ENCODE measurements around the gene MED12L. TPM values are rescaled to one million over a fixed set of nuclear protein-coding genes. Genes with fewer than 3 reads are reported as not detected.
A peak's percentile ranks its signal among the peaks of the same experiment; 100 is the strongest.

MED12L gene
- total RNA-seq, 1 experiment from 2014 or later: 3.0 TPM

GRCh38 chr3:151219056-151219455, 133.6 kb downstream of the MED12L start:
- intact Hi-C loops (cut with micrococcal nuclease; ENCODE audit: unreplicated experiment): no loop called here
- peak in 1 of 2 experiments; percentile 91 for DNase-seq

GRCh38 chr3:151224268-151224866, 138.9 kb downstream of the MED12L start:
- no peak for DNase-seq
- intact Hi-C loops (cut with micrococcal nuclease; ENCODE audit: unreplicated experiment): no loop called here

More at GRCh38 chr3:151219056-151219455, 133.6 kb downstream of the MED12L start:
- Histone ChIP-seq H3K9me3 (ENCODE audit: insufficient read depth, low read depth) (peaks cover 12% of the 10 kb centered on the region), H3K79me2 (ENCODE audit: low read depth) (no peaks in the 10 kb centered on the region), H3K36me3 (ENCODE audit: low read depth) (no peaks in the 10 kb centered on the region), H4K20me1 (ENCODE audit: insufficient read depth) (no peaks in the 10 kb centered on the region), H3K9me2 (ENCODE audit: insufficient read depth) (no peaks in the 10 kb centered on the region), H3K4me1 (replicated peaks; ENCODE audit: insufficient read depth) (peaks cover 26% of the 10 kb centered on the region), H3K27me3 (ENCODE audit: insufficient read depth, low read depth) (no peaks in the 10 kb centered on the region), H3K27ac (no peak overlapping the region), H3F3A (ENCODE audit: insufficient read depth, low read depth) (peaks cover 15% of the 10 kb centered on the region; the same call in 1 of the 2 replicates), H3K4me2 (0 out of 2 replicates have a peak overlapping the region, but pooled peaks have one; percentile 2), H3K4me3 (no peak overlapping the region), H2AFZ (no peak overlapping the region)
- no peak for TF ChIP-seq EZH2 (IDR thresholded peaks at IDR 0.05; ENCODE audit: low read depth)
- no peak for TF ChIP-seq CTCF (conservative IDR thresholded peaks at IDR 0.05)
- no TSS peak for BruUV-seq (replicated peaks)
- ChIA-PET CTCF (no interaction called here), POLR2A (ENCODE audit: unreplicated experiment) (no interaction called here)

More at GRCh38 chr3:151224268-151224866, 138.9 kb downstream of the MED12L start:
- Histone ChIP-seq H3K4me3 (no peak overlapping the region), H3F3A (ENCODE audit: insufficient read depth, low read depth) (peaks cover 8% of the 10 kb centered on the region; the same call in 1 of the 2 replicates), H3K9me3 (ENCODE audit: insufficient read depth, low read depth) (peaks cover 6% of the 10 kb centered on the region; the same call in 1 of the 2 replicates), H3K4me2 (no peak overlapping the region), H3K36me3 (ENCODE audit: low read depth) (no peaks in the 10 kb centered on the region), H4K20me1 (ENCODE audit: insufficient read depth) (no peaks in the 10 kb centered on the region), H3K27ac (no peak overlapping the region), H3K4me1 (replicated peaks; ENCODE audit: insufficient read depth) (peaks cover 32% of the 10 kb centered on the region), H3K27me3 (ENCODE audit: insufficient read depth, low read depth) (no peaks in the 10 kb centered on the region), H3K9me2 (ENCODE audit: insufficient read depth) (no peaks in the 10 kb centered on the region), H2AFZ (no peak overlapping the region), H3K79me2 (ENCODE audit: low read depth) (no peaks in the 10 kb centered on the region)
- TF ChIP-seq EZH2 (IDR thresholded peaks at IDR 0.05; ENCODE audit: low read depth) (no peak), CTCF (conservative IDR thresholded peaks at IDR 0.05) (no peak)
- ChIA-PET CTCF (no interaction called here), POLR2A (ENCODE audit: unreplicated experiment) (no interaction called here)
- no TSS peak for BruUV-seq (replicated peaks)
